ENCODE data around the gene ALS2.
"Not testable (repeated sequence)": the region's sequence is repeated elsewhere in the genome, so short reads cannot be mapped to it uniquely, and the experiment has no call there.

Gene ALS2

GRCh38 chr2:201816657-201817575 lies 36.2 kb upstream of the ALS2 start:
- ChIA-PET POLR2A (no interaction called here), CTCF (interaction anchor here (1.0 to 1.8 kb wide), 3 partner anchors 10 to 22 kb away, joined by 3 to 7 read pairs (median 3); no protein-coding TSS in a partner anchor)
- no peak overlapping the region for H3K4me3 ChIP-seq (ENCODE audit: low read depth, low read length)
- no peak for DNase-seq (ENCODE audit: low read depth, low spot score)
- no peak for TF ChIP-seq CTCF (IDR thresholded peaks at IDR 0.05; ENCODE audit: insufficient read depth, low read length, missing control alignments)

DNA sequence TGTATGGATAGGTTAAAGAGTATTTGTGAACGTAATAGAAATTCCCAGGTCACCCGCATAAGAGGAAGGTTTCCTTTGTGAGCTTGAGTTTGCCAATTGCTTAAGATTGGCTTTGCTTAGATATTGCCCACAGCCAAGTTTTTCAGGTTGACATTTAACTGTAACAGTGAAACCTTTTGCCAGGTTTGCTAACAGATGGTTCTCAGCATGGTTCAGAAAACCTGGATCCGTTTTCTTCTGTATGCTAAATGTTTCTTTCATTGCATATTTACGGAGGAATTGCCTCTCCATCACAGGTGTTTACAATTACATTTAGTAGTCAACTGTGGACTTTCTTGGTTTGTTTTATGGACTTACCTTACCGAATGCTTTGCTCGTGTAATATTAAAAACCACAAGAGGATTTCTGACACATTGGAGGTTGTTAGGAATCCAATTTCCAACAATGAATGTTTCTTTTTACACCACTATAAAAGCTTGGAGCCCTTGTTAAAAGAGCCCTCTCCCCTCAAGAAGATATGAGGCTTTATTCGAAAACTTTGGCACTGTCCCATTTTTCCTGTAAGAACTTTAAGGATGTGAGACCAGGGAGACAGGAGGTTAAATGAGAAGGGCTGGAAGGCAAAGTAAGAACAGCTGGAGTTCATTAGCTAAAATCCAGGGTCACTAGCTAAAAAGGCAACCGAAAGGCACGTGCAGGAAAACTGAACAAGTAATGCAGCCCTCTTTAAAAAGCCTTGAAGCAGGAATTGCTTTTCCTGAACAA lies 33.4 kb upstream of the ALS2 start:
- no peak overlapping the region for H3K4me3 ChIP-seq (ENCODE audit: low read depth, low read length)
- POLR2A ChIA-PET: no interaction called here
- no peak for TF ChIP-seq CTCF (IDR thresholded peaks at IDR 0.05; ENCODE audit: insufficient read depth, low read length, missing control alignments)
- CTCF ChIA-PET: interaction anchor here (1.0 kb wide), 2 partner anchors 18 to 19 kb away, joined by 3 read pairs; no protein-coding TSS in a partner anchor
- no peak for DNase-seq (ENCODE audit: low read depth, low spot score)

- DNase-seq (ENCODE audit: low read depth, low spot score); POLR2A ChIA-PET; CTCF ChIA-PET; H3K4me3 ChIP-seq (ENCODE audit: low read depth, low read length): not testable (repeated sequence)
Measured at GRCh38 chr2:201810604-201811003, 29.9 kb upstream of the ALS2 start.

DNA sequence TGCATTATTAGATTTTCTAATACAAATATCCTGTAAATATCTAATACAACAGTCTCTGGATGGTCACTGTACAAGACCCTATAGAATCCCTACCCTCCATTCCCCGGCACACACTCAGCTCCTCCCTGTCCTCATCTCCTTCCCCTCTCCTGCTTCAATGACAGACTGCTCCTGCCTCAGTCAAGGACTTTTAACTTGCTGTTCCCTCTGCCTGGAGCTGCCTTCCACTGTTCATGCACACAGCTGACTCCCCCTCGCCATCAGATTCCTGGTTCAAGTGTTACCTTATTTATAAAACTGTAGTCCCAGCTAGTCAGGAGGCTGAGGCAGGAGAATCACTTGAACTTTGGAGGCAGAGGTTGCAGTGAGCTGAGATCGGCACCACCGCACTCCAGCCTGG lies 28.9 kb upstream of the ALS2 start:
- no peak for TF ChIP-seq CTCF (IDR thresholded peaks at IDR 0.05; ENCODE audit: insufficient read depth, low read length, missing control alignments)
- H3K4me3 ChIP-seq (ENCODE audit: low read depth, low read length): no peak overlapping the region
- DNase-seq (ENCODE audit: low read depth, low spot score): no peak
- POLR2A ChIA-PET: no interaction called here
- CTCF ChIA-PET: interaction anchor here (1.2 kb wide), 1 partner anchor 11 kb away, joined by 3 read pairs; no protein-coding TSS in a partner anchor

DNA sequence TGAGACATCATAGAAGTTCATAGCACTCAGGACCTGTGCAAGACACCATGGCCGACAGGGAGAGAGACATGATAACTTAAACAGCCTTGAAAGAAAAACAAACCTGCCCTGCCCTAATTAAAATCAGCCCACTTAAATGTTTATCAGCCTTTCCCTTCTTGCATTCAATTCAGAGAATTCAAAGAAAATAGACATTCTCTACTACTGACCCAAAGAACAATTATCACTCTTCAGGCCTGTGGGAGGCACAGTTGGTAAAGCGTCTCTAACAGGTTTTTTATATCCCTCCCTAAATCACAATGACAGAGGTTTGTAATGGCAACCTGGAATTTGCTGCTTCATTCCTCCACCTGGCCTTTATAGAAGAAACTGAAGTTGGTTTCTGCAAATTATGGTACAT lies 27.3 kb upstream of the ALS2 start:
- POLR2A ChIA-PET: interaction anchor here (0.6 kb wide), 1 partner anchor 224 kb away, joined by 4 read pairs; no protein-coding TSS in a partner anchor
- no peak for DNase-seq (ENCODE audit: low read depth, low spot score)
- peak overlapping the region; percentile 16 for H3K4me3 ChIP-seq (ENCODE audit: low read depth, low read length)
- CTCF ChIA-PET: interaction anchor here (0.7 to 2.5 kb wide), 6 partner anchors 13 to 371 kb away, joined by 3 to 13 read pairs (median 3); no protein-coding TSS in a partner anchor
- TF ChIP-seq CTCF (IDR thresholded peaks at IDR 0.05; ENCODE audit: insufficient read depth, low read length, missing control alignments): no peak

DNA sequence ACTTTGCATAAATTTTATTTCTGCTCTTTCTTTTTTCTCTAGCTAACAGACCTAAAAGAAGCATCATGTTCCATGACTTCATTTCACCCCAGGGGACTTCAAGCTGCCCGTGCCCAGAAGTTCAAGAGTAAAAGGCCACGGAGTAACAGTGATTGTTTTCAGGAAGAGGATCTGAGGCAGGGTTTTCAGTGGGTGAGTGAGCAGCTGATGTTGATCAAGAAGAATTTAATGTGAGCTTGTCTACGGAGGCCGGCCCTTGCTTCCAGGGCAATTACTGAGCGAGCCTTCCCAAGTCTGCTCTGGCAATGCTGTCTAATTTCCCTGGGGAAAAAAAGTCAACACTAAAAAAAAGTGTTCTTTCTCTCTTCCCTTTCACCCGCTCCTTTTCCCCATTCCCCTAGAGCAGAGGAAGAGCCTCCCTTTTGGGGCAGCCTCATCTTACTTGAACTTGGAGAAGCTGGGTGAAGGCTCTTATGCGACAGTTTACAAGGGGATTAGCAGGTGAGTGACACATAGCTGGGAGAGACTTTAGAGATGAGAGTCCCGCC lies 26.8 kb upstream of the ALS2 start:
- peak overlapping the region; percentile 16 for H3K4me3 ChIP-seq (ENCODE audit: low read depth, low read length)
- no peak for TF ChIP-seq CTCF (IDR thresholded peaks at IDR 0.05; ENCODE audit: insufficient read depth, low read length, missing control alignments)
- POLR2A ChIA-PET: interaction anchor here (0.6 kb wide), 1 partner anchor 225 kb away, joined by 4 read pairs; no protein-coding TSS in a partner anchor
- CTCF ChIA-PET: interaction anchor here (0.7 to 2.5 kb wide), 7 partner anchors 9 to 371 kb away, joined by 3 to 13 read pairs (median 4); no protein-coding TSS in a partner anchor
- DNase-seq (ENCODE audit: low read depth, low spot score): no peak
